Heart left ventricle (tissue), 16 donors: ENCODE data around the gene LUC7L3. TPM values are rescaled to one million over a fixed set of nuclear protein-coding genes. Genes with fewer than 3 reads are reported as not detected.

Experiments used
- ATAC-seq, 4 donors: fragments of 200-7000 bp; cut with Tn5 transposase; one replicate each; pipeline ENCODE4 v1.9.1; 2020 to 2022; ENCODE audit warnings: moderate library complexity in 4 of 4, mild to moderate bottlenecking in 3 of 4, moderate number of reproducible peaks in 1 of 4
- DNase-seq, 5 donors: peaks; one replicate each; pipeline ENCODE4 v3.0.0-alpha.2; 2020
- H3K27ac ChIP-seq, 12 donors: fragments of 200-600 bp; sonication (generic) in 4 of 12; one replicate each; pipeline versions ENCODE4 v1.5.0 to v1.8.0; 2016 to 2022; ENCODE audit warnings: mild to moderate bottlenecking in 2 of 12
- H3K27me3 ChIP-seq, 9 donors: fragments of 200-600 bp; sonication (generic) in 2 of 9; one replicate each; pipeline versions ENCODE4 v1.5.1 to v1.8.0; 2016 to 2022; ENCODE audit warnings: mild to moderate bottlenecking in 3 of 9
- H3K36me3 ChIP-seq, 9 donors: fragments of 200-600 bp; sonication (generic) in 2 of 9; one replicate each; pipeline versions ENCODE4 v1.5.0 to v1.8.0; 2018 to 2022; ENCODE audit warnings: mild to moderate bottlenecking in 2 of 9
- H3K4me1 ChIP-seq, 12 donors: fragments of 200-600 bp; sonication (generic) in 4 of 12; one replicate each; pipeline versions ENCODE4 v1.5.0 to v1.8.0; 2016 to 2022; ENCODE audit warnings: mild to moderate bottlenecking in 3 of 12
- H3K4me3 ChIP-seq, 12 donors: fragments of 200-600 bp; sonication (generic) in 4 of 12; one replicate each; pipeline versions ENCODE4 v1.5.0 to v1.8.0; 2017 to 2022; ENCODE audit warnings: mild to moderate bottlenecking in 9 of 12, moderate library complexity in 4 of 12
- H3K9me3 ChIP-seq, 12 donors: fragments of 200-600 bp; sonication (generic) in 4 of 12; one replicate each; pipeline versions ENCODE4 v1.5.0 to v1.8.0; 2016 to 2022; ENCODE audit warnings: mild to moderate bottlenecking in 1 of 12
- POLR2A ChIP-seq, 2 donors: fragments of 450-650 bp; IDR thresholded peaks; one replicate each; pipeline ENCODE4 v1.6.1; 2017; ENCODE audit warnings: antibody characterized with exemption in 2 of 2, mild to moderate bottlenecking in 2 of 2, moderate library complexity in 2 of 2
- WGBS, 4 donors: extraction: QIAGEN DNeasy Blood & Tissue Kit in 2 of 4; methylation state at CpG; one replicate each; pipeline versions ENCODE4 v1.1.5 to v1.1.7; 2013 to 2018; 5-methylcytosine and 5-hydroxymethylcytosine counted together
- intact Hi-C, 10 donors: fragments of 100-400 bp; cut with DNase I; formaldehyde crosslinking; loops; one replicate each; pipeline versions ENCODE4 v1.11.1 to v1.14.2; 2022
- polyA plus RNA-seq, 2 donors: library from polyadenylated mRNA; stranded (reverse); fragments of 200-250 nt; gene quantifications; one replicate each; pipeline ENCODE4 v1.2.3, GENCODE V29; 2013
- total RNA-seq, 9 donors: library from RNA; depleted of rRNA in 2 of 9; stranded (reverse); fragments of >200 nt in 2 of 9; fragmentation: NEBNext Ultra II Directional in 3 of 9; extraction: Animal tissue kit (Norgen Biotek cat#: 25700) in 3 of 9; gene quantifications; one replicate each; pipeline versions ENCODE4 v1.1.0 to v1.2.4, GENCODE V29; 2016 to 2023
- TF ChIP-seq, protein P1 (sequence below), 12 donors: fragments of 200-600 bp; sonication (generic) in 4 of 12; IDR thresholded peaks; one replicate each; pipeline versions ENCODE4 v1.5.0 to v1.8.0; 2018 to 2022; ENCODE audit warnings: antibody characterized with exemption in 12 of 12, mild to moderate bottlenecking in 5 of 12
- donor health status: ischemic (EF 13 %, LVEDD 7.1; RV severe dilation, severe dysfunction).
- donor health status: healthy with polysubstance abuse.
- donor health status: DM: no; HTN: yes; CAD: no.
- donor health status: DM: no; HTN: no; CAD: no.
- donor health status: ischemic (EF 25% LVEDD 6.9; RV normal size, moderate dysfunction).
- donor health status: ischemic (EF 25% LVEDD 5.7; RV mildly dilated, moderate dysfunction).
- donor health status: healthy.
- donor health status: DM: yes; HTN: yes; CAD: no.
- donor health status: ischemic (EF 35%, LVEDD 5.7; RV mildly dilated, moderate dysfunction).
- donor health status: nonischemic (EF 11% LVEDD 7.7; RV severe dilation, severe dysfunction).
- donor health status: DM: yes; HTN: yes; CAD: no.
- donor health status: PGD.
- donor health status: ischemic (EF 29% LVEDD 5.4; RV normal size, mild dysfunction).
- donor health status: nonischemic (EF 23%, LVEDD 6.1; RV moderate dilation, normal function).

The LUC7L3 gene
- total and polyA plus RNA-seq, 11 donors, result 16.5 to 89.0 (median 52.1) TPM

DNA sequence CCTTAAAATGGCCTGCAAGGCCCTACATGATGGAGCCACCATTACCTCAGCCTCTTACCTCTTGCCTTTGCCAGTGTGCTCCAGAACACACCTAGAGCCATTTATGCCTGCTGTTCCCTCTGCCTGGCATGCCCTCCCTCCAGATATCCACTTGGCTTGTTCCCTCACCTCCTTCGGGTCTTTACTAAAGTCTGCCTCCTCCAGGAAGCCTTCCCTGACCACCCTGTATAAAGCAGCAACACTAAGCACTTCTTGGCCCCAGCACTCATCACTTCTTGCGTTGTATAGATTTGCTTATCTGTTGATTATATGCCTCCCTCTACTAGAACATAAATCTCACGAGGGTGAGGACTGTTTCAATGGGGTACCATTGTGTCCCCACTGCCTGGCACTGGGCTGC lies 37.0 kb upstream of the LUC7L3 start:
- no peak for TF ChIP-seq POLR2A (IDR thresholded peaks at IDR 0.05)
- TF ChIP-seq, protein P1, sequence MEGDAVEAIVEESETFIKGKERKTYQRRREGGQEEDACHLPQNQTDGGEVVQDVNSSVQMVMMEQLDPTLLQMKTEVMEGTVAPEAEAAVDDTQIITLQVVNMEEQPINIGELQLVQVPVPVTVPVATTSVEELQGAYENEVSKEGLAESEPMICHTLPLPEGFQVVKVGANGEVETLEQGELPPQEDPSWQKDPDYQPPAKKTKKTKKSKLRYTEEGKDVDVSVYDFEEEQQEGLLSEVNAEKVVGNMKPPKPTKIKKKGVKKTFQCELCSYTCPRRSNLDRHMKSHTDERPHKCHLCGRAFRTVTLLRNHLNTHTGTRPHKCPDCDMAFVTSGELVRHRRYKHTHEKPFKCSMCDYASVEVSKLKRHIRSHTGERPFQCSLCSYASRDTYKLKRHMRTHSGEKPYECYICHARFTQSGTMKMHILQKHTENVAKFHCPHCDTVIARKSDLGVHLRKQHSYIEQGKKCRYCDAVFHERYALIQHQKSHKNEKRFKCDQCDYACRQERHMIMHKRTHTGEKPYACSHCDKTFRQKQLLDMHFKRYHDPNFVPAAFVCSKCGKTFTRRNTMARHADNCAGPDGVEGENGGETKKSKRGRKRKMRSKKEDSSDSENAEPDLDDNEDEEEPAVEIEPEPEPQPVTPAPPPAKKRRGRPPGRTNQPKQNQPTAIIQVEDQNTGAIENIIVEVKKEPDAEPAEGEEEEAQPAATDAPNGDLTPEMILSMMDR (IDR thresholded peaks at IDR 0.05), result no peak
- no peak overlapping the region for H3K4me3 ChIP-seq
- no peak for ATAC-seq
- intact Hi-C loops, result loop anchor here in 8 of 10 donors (2.0 to 10.0 kb wide), 7 partner anchors 50 to 200 kb away; partner anchors contain the start of genes SPATA20 (in 4 of the 8) and ABCC3 (in 3 of the 8)
- H3K36me3 ChIP-seq, result no peaks in the 10 kb centered on the region
- DNase-seq, result no peak
- H3K9me3 ChIP-seq, result no peaks in the 10 kb centered on the region
- no peaks in the 10 kb centered on the region for H3K27me3 ChIP-seq
- WGBS, 4 donors, result 78 to 91% (median 80%) methylated on average over 3 of the region's 3 CpGs
- peaks cover 0 to 17% (median 11%) of the 10 kb centered on the region in 12 donors for H3K4me1 ChIP-seq
- H3K27ac ChIP-seq, result no peak overlapping the region

DNA sequence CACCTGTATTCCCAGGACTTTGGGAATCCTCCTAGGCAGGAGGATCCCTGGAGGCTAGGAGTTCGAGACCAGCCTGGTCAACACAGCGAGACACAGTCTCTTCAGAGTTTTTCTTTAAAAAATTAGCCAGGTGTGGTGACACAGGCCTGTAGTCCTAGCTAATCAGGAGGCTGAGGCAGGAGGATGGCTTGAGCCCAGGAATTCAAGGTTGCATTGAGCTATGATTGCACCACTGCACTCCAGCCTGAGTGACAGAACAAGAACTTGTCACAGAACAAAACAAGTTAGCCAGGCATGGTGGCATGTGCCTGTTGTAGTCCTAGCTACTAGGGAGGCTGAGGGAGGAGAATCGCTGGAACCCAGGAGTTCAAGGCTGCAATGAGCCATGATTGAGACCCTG lies 36.5 kb upstream of the LUC7L3 start:
- H3K9me3 ChIP-seq, result no peaks in the 10 kb centered on the region
- peaks cover 0 to 17% (median 11%) of the 10 kb centered on the region in 12 donors for H3K4me1 ChIP-seq
- TF ChIP-seq, protein P1 (IDR thresholded peaks at IDR 0.05), result no peak
- no peak for TF ChIP-seq POLR2A (IDR thresholded peaks at IDR 0.05)
- ATAC-seq, result no peak
- DNase-seq, result no peak
- intact Hi-C loops, result loop anchor here in 8 of 10 donors (2.0 to 10.0 kb wide), 7 partner anchors 51 to 201 kb away; partner anchors contain the start of genes SPATA20 (in 4 of the 8) and ABCC3 (in 3 of the 8)
- no peak overlapping the region for H3K4me3 ChIP-seq
- no peaks in the 10 kb centered on the region for H3K27me3 ChIP-seq
- no peak overlapping the region for H3K27ac ChIP-seq
- H3K36me3 ChIP-seq, result no peaks in the 10 kb centered on the region
- 94 to 99% (median 95%) methylated on average over 3 of the region's 3 CpGs for WGBS, 4 donors

DNA sequence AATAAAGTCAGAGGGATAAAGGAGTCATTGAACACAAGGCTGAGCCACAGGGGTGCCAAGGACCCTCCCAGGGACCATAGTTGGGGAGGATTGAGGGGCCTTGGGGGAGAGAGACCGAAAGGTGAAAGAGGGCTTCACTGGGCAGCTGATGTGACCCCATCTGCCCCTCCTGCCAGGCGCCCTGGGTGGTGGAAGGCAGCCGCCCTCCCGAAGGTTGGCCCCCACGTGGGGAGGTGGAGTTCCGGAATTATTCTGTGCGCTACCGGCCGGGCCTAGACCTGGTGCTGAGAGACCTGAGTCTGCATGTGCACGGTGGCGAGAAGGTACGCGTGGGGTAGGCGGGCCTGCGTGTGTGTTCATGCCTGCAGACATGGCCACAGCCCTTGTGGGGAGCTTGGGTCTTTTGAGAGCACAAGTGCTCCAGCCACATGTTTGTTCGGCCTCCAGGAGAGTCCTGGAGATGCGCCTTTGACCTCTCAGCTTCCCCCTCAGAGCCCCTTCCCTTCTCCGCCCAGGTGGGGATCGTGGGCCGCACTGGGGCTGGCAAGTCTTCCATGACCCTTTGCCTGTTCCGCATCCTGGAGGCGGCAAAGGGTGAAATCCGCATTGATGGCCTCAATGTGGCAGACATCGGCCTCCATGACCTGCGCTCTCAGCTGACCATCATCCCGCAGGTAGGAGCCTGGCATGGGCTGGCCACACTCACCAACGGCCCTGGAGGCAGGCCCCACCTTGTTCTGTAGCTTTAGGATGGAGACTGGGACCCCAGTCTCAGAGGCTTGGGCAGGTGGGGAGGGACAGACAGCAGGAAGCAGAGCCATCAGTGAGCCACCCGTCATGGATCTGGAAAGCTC lies 35.7 kb upstream of the LUC7L3 start:
- intact Hi-C loops, result loop anchor here in 8 of 10 donors (2.0 to 10.0 kb wide), 7 partner anchors 51 to 201 kb away; partner anchors contain the start of genes SPATA20 (in 4 of the 8) and ABCC3 (in 3 of the 8)
- H3K36me3 ChIP-seq, result no peaks in the 10 kb centered on the region
- H3K27me3 ChIP-seq, result no peaks in the 10 kb centered on the region
- H3K4me1 ChIP-seq, result peaks cover 0 to 17% (median 11%) of the 10 kb centered on the region in 12 donors
- ATAC-seq, result no peak
- no peak overlapping the region for H3K4me3 ChIP-seq
- DNase-seq, result no peak
- TF ChIP-seq, protein P1 (IDR thresholded peaks at IDR 0.05), result no peak
- TF ChIP-seq POLR2A (IDR thresholded peaks at IDR 0.05), result no peak
- no peak overlapping the region for H3K27ac ChIP-seq
- WGBS, 4 donors, result 91 to 94% (median 93%) methylated on average over 27 to 28 of the region's 28 CpGs
- H3K9me3 ChIP-seq, result no peaks in the 10 kb centered on the region

DNA sequence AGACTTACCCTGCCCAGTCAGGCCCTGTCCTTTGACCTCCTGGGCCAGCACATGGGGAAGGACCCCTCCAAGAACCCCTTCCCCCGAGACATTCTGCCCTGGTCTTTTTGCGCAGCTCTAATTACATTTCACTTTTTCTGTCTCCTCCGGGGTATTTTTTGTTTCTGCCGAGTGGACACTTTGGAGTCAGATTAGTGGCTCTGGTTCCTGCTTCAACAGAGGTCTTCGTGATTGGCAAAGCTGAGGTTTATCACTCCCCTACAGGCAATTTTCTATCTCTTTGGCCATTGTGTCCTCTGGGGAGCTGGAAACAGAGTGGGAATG lies 35.2 kb upstream of the LUC7L3 start:
- intact Hi-C loops, result loop anchor here in 8 of 10 donors (5.0 to 10.0 kb wide), 6 partner anchors 52 to 202 kb away; partner anchors contain the start of genes SPATA20 (in 4 of the 8) and ABCC3 (in 3 of the 8)
- DNase-seq, result no peak
- TF ChIP-seq, protein P1 (IDR thresholded peaks at IDR 0.05), result no peak
- TF ChIP-seq POLR2A (IDR thresholded peaks at IDR 0.05), result no peak

More for the DNA sequence above, 35.2 kb upstream of the LUC7L3 start:
- ATAC-seq, result no peak
- Histone ChIP-seq H3K36me3 (no peaks in the 10 kb centered on the region), H3K27me3 (no peaks in the 10 kb centered on the region), H3K4me1 (peaks cover 0 to 17% (median 11%) of the 10 kb centered on the region in 12 donors), H3K4me3 (no peak overlapping the region), H3K9me3 (no peaks in the 10 kb centered on the region), H3K27ac (no peak overlapping the region)
- WGBS, 4 donors, result 80 to 90% (median 89%) methylated on average over 5 of the region's 5 CpGs
